Sigmoid colon (tissue), 4 donors: ENCODE results near the gene ARID3B.
"Not testable (repeated sequence)": the region's sequence is repeated elsewhere in the genome, so short reads cannot be mapped to it uniquely, and the experiment has no call there.

Experiments used
- EP300 ChIP-seq, 4 donors: sonication (generic); formaldehyde crosslinking; IDR thresholded peaks; one replicate each; pipeline ENCODE4 v1.6.1; 2017; ENCODE audit warnings: antibody characterized with exemption in 4 of 4
- POLR2A ChIP-seq, 2 donors: fragments of 450-650 bp; IDR thresholded peaks; one replicate each; pipeline ENCODE4 v1.6.1; 2016; ENCODE audit warnings: antibody characterized with exemption in 2 of 2, mild to moderate bottlenecking in 2 of 2, moderate library complexity in 2 of 2
- TF ChIP-seq, protein P1 (sequence below), 4 experiments: fragments of 450-650 bp in 3 of 4; fragments of 200-600 bp in 1 of 4; IDR thresholded peaks; one replicate each; pipeline ENCODE4 v1.5.1; 2016 to 2019; ENCODE audit warnings: antibody characterized with exemption in 4 of 4, mild to moderate bottlenecking in 3 of 4, moderate library complexity in 2 of 4

DNA sequence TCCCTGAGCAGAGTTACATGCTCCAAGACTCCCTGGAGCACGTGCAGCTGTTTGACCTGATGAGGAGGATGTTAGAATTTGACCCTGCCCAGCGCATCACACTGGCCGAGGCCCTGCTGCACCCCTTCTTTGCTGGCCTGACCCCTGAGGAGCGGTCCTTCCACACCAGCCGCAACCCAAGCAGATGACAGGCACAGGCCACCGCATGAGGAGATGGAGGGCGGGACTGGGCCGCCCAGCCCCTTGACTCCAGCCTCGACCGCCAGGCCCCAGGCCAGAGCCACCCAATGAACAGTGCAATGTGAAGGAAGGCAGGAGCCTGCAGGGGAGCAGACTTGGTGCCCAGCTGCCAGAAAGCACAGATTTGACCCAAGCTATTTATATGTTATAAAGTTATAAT lies 88.7 kb downstream of the ARID3B start:
- TF ChIP-seq, protein P1, sequence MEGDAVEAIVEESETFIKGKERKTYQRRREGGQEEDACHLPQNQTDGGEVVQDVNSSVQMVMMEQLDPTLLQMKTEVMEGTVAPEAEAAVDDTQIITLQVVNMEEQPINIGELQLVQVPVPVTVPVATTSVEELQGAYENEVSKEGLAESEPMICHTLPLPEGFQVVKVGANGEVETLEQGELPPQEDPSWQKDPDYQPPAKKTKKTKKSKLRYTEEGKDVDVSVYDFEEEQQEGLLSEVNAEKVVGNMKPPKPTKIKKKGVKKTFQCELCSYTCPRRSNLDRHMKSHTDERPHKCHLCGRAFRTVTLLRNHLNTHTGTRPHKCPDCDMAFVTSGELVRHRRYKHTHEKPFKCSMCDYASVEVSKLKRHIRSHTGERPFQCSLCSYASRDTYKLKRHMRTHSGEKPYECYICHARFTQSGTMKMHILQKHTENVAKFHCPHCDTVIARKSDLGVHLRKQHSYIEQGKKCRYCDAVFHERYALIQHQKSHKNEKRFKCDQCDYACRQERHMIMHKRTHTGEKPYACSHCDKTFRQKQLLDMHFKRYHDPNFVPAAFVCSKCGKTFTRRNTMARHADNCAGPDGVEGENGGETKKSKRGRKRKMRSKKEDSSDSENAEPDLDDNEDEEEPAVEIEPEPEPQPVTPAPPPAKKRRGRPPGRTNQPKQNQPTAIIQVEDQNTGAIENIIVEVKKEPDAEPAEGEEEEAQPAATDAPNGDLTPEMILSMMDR (IDR thresholded peaks at IDR 0.05): not testable (repeated sequence)
- TF ChIP-seq EP300, POLR2A (IDR thresholded peaks at IDR 0.05): not testable (repeated sequence)
